ENCODE data around the gene KHDRBS2. TPM values are rescaled to one million over a fixed set of nuclear protein-coding genes. Genes with fewer than 3 reads are reported as not detected.

Gene KHDRBS2
- total and polyA plus RNA-seq, 2 of the 4 experiments (the other 2 are of a cell fraction), result not detected

DNA sequence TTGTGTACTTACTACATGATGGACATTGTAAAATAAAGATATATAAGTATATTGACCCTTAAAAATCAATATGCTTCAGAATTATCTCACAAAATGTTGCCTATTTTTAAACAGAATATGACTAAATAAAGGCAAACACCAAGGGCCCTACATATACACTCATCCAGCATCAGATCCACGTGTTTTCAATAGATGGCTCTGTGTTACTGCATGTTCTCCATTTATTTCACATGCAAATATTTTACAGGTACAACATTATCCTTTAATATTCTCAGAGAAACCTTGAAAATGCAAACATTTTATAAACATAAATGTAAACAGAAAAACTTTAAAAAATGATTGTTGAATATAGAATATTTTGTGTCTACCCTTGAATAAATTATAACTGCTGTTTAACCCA lies 2.9 kb upstream of the KHDRBS2 start:
- no CpG with 5 or more reads among the region's 1 CpG for WGBS, 2 experiments (ENCODE audit: extremely low coverage in 2 of 2, insufficient read length in 1 of 2)
- ChIA-PET POLR2A (ENCODE audit: unreplicated experiment) (no interaction called here), CTCF (no interaction called here)
- Histone ChIP-seq H4K20me1 (ENCODE audit: insufficient read depth, low read length) (no peaks in the 10 kb centered on the region), H3K23ac (ENCODE audit: low read depth, low read length) (no peak overlapping the region), H2BK5ac (ENCODE audit: low read depth, low read length, poor library complexity, severe bottlenecking) (no peak overlapping the region), H2BK20ac (ENCODE audit: low read depth, low read length) (no peak overlapping the region), H3K18ac (ENCODE audit: low read depth, low read length) (no peak overlapping the region), H3K4me3 (ENCODE audit: insufficient read depth, low read depth, low read length) (no peak overlapping the region), H3K4me2 (ENCODE audit: low read depth, low read length) (no peak overlapping the region), H3K9ac (ENCODE audit: low read depth, low read length) (no peak overlapping the region), H4K5ac (ENCODE audit: low read depth, low read length) (no peak overlapping the region), H4K91ac (ENCODE audit: insufficient read depth, low read depth, low read length) (no peak overlapping the region), H3K4me1 (ENCODE audit: control insufficient read depth, insufficient read depth, low read length) (no peaks in the 10 kb centered on the region), H2BK15ac (ENCODE audit: low read depth, low read length) (no peak overlapping the region), H3K27ac (ENCODE audit: insufficient read depth, low read length) (no peak overlapping the region), H2AK9ac (replicated peaks; ENCODE audit: low read depth, low read length, poor library complexity) (no peak overlapping the region), H3K14ac (replicated peaks; ENCODE audit: low read depth, low read length) (no peak overlapping the region), H3K9me1 (ENCODE audit: insufficient read depth, low read length) (no peaks in the 10 kb centered on the region), H2AFZ (replicated peaks; ENCODE audit: low read length, poor library complexity) (no peak overlapping the region), H3K4ac (ENCODE audit: low read depth, low read length) (no peak overlapping the region), H3K79me1 (ENCODE audit: low read depth in 1 of 2, low read length in 2 of 2) (no peaks in the 10 kb centered on the region), H3K36me3 (ENCODE audit: control insufficient read depth, insufficient read depth, low read length) (no peaks in the 10 kb centered on the region), H2BK120ac (ENCODE audit: low read depth, low read length) (no peak overlapping the region), H2AK5ac (ENCODE audit: low read depth, low read length) (no peak overlapping the region), H3K9me3 (ENCODE audit: control insufficient read depth, insufficient read depth, low read length) (no peaks in the 10 kb centered on the region), H4K8ac (ENCODE audit: low read depth in 2 of 2, low read length in 2 of 2) (no peak overlapping the region), H3K27me3 (ENCODE audit: control insufficient read depth, insufficient read depth, low read length) (no peaks in the 10 kb centered on the region), H3K56ac (ENCODE audit: extremely low read depth, insufficient read depth, low read length) (no peak overlapping the region)
- DNase-seq (no peak), ATAC-seq (ENCODE audit: low read depth) (no peak)
- no TSS peak for BruUV-seq (replicated peaks)
- in situ Hi-C loops (cut with MboI; ENCODE audit: low sequenced_read_pairs), result no loop called here
- TF ChIP-seq MAZ (IDR thresholded peaks at IDR 0.05; ENCODE audit: borderline replicate concordance, low read depth, low read length) (no peak), RAD21 (IDR thresholded peaks at IDR 0.05; ENCODE audit: low read length) (no peak), CEBPB (IDR thresholded peaks at IDR 0.05; ENCODE audit: low read depth, low read length) (no peak), POLR2A (IDR thresholded peaks at IDR 0.05; ENCODE audit: low read depth, low read length) (no peak), MXI1 (IDR thresholded peaks at IDR 0.05; ENCODE audit: borderline replicate concordance, low read depth, low read length) (no peak)
- dilution Hi-C loops (cut with HindIII; ENCODE audit: low sequenced_read_pairs, unreplicated experiment), result no loop called here
- intact Hi-C loops (cut with micrococcal nuclease), result no loop called here

Data from IMR-90 (cell line).